Thymus (tissue), 11 donors: ENCODE data around the gene SNX5. TPM values are rescaled to one million over a fixed set of nuclear protein-coding genes. Genes with fewer than 3 reads are reported as not detected.
"Not testable (repeated sequence)": the region's sequence is repeated elsewhere in the genome, so short reads cannot be mapped to it uniquely, and the experiment has no call there.

Experiments
- DNase-seq, 9 donors: peaks; one replicate each; pipeline ENCODE4 v3.0.0-alpha.2; 2013; ENCODE audit warnings: low spot score in 9 of 9, low read depth in 6 of 9, missing footprints in 1 of 9
- H3K27ac ChIP-seq, 2 donors: one replicate each; pipeline ENCODE4 v1.5.1; 2013; ENCODE audit warnings: control low read depth in 1 of 2, low read depth in 1 of 2, low read length in 1 of 2, mild to moderate bottlenecking in 1 of 2, moderate library complexity in 1 of 2
- H3K27me3 ChIP-seq, 2 donors: one replicate each; pipeline ENCODE4 v1.5.1; 2013; ENCODE audit warnings: low read length in 1 of 2; ENCODE audit not compliant: control insufficient read depth in 2 of 2, insufficient read depth in 1 of 2
- H3K36me3 ChIP-seq, 2 donors: one replicate each; pipeline ENCODE4 v1.5.1; 2013; ENCODE audit warnings: low read length in 1 of 2, mild to moderate bottlenecking in 1 of 2, moderate library complexity in 1 of 2; ENCODE audit not compliant: control insufficient read depth in 2 of 2, insufficient read depth in 2 of 2
- H3K4me1 ChIP-seq, 2 donors: one replicate each; pipeline ENCODE4 v1.5.1; 2013; ENCODE audit warnings: low read length in 2 of 2; ENCODE audit not compliant: control insufficient read depth in 2 of 2, insufficient read depth in 2 of 2
- H3K4me3 ChIP-seq, 2 donors: one replicate each; pipeline ENCODE4 v1.5.1; 2013; ENCODE audit warnings: low read length in 2 of 2, control low read depth in 1 of 2, mild to moderate bottlenecking in 1 of 2
- H3K9me3 ChIP-seq, 2 donors: one replicate each; pipeline ENCODE4 v1.5.1; 2013; ENCODE audit warnings: low read length in 1 of 2, mild to moderate bottlenecking in 1 of 2; ENCODE audit not compliant: control insufficient read depth in 2 of 2, insufficient read depth in 1 of 2
- WGBS: extraction: QIAGEN DNeasy Blood & Tissue Kit; methylation state at CpG from one replicate; pipeline ENCODE4 v1.1.7; 2013; 5-methylcytosine and 5-hydroxymethylcytosine counted together
- polyA plus RNA-seq: library from polyadenylated mRNA; stranded (reverse); fragments of 200-250 nt; gene quantifications from one replicate; pipeline ENCODE4 v1.2.3, GENCODE V29; 2013
- total RNA-seq: library from RNA; stranded (reverse); fragments of 120-200 nt; gene quantifications from one replicate; pipeline ENCODE4 v1.2.4, GENCODE V29; 2013
- donor health status: healthy.

Gene SNX5
- total and polyA plus RNA-seq, 2 donors = 102 to 134 TPM

DNA sequence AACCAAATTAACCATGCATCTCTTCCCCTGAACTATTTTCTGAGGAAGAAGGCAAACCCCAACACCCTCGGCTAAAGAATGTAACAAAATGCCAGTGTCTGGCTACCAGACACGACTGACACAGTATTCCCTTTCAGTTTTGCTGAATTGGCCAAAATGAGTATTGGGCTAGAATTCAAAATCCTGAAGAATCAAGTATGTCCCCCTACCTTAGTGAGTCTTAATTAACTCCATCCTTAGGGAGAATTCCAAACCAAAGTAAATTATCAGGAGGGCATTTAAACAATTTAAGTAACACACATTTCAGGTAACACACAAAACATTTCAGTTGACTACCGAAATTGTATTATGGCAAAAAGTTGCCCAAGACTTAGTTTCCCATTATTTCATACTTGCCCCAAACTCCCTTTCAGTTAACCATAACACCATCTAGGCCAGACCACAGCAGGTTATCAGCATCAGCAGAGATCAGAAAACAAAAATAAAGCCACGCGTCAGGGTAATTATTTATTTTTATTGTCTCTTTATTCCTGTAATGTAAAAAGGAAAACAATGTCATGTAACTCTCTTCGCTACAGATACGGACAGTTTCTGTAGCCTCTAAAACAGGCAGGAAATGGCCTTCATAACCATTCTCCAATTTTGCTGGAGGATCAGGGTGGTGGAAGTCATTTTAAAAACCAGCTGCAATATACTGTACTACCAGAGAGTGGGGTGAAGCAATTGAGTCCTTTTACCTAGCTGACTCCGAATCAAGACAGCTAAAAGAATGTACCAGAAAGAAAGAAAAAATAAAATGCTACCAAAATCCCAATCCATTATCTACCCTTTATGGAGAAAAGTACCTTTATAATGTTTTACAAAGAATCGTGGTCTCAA, 1.9 kb downstream of the SNX5 start:
- DNase-seq = peak in 6 of 9 donors; percentile 29 to 80 (median 43)
- H3K36me3 ChIP-seq = peaks cover 0 to 13% of the 10 kb centered on the region in 2 donors
- WGBS = 4% methylated on average over 9 of the region's 9 CpGs
- H3K4me3 ChIP-seq = peak overlapping the region; percentile 76 to 77
- H3K9me3 ChIP-seq = no peaks in the 10 kb centered on the region
- no peaks in the 10 kb centered on the region for H3K27me3 ChIP-seq
- peak overlapping the region; percentile 85 to 99 for H3K27ac ChIP-seq
- H3K4me1 ChIP-seq = peaks cover 27 to 37% of the 10 kb centered on the region in 2 donors

DNA sequence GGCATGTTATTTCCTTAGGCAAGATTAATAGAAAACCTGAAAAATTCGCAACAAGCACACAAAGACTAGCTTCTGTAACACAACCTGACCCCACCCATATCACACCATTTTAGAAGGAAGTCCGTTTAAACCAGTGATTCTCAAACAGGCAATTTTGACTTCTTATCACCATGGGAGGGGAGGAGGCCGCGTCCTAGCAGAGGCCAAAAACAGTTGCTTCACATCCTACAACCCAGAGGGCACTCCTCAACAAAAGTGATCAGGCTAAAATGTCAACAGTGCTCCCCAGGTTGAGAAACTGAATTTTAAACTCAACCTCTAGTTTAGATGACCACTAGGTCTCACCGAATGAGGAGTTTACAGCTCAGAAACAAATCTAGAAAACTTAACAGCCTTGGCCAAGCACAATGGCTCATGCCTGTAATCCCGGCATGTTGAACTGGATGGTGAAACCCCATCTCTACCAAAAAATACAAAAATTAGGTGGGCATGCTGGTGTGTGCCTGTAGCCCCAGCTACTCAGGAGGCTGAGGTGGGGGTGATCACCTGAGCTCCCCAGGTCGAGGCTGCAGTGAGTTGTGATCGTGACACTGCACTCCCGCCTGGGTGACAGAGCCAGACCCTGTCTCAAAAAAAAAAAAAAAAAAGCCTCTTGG, 3.4 kb downstream of the SNX5 start:
- Histone ChIP-seq H3K9me3 (no peaks in the 10 kb centered on the region), H3K36me3 (peaks cover 0 to 13% of the 10 kb centered on the region in 2 donors), H3K27me3 (no peaks in the 10 kb centered on the region), H3K27ac (peak overlapping the region; percentile 95 to 99), H3K4me1 (peaks cover 21 to 37% of the 10 kb centered on the region in 2 donors), H3K4me3 (peak overlapping the region; percentile 76 to 77)
- WGBS = 65% methylated on average over 9 of the region's 9 CpGs
- no peak for DNase-seq

DNA sequence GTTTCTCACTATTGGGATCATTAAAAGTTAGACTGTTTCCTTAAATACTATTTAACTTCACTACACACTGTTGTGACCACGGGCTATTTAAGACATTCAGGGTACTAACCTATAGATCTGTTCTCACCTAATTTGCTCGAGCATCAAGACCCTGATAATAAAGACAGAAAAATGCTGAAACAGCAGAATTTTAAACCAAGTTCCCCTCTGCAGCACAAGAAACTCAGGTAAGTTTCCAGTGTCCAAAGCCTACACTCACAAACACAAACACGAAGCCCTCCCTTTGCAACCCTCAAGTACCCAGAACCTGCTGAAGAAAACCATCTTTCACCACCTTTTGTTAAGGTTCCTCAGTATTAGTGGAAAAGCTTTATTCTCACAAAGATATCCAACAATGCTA, 4.0 kb downstream of the SNX5 start:
- Histone ChIP-seq H3K27me3 (no peaks in the 10 kb centered on the region), H3K4me3 (no peak overlapping the region), H3K9me3 (no peaks in the 10 kb centered on the region)

DNA sequence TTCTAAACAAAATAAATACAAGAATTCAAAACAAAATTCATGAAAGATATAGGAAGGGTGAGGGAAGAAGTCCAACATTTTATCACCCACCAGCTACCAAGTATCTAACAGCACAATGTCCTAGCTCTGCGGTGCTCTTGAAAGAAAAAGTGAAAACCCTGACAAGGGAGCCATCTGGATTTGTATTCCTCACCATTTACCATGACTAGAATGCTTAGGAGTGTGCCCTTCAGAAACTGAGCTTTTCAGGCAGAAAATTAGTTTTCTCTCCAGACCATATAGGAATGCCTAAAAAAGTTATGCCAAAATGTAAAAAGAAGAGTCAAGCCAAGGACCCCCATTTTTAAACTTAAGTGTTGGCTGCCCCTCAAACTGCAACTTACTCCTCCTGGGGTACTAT, 4.5 kb downstream of the SNX5 start:
- peaks cover 0 to 16% of the 10 kb centered on the region in 2 donors for H3K36me3 ChIP-seq
- DNase-seq = no peak
- peaks cover 23 to 39% of the 10 kb centered on the region in 2 donors for H3K4me1 ChIP-seq
- no peaks in the 10 kb centered on the region for H3K9me3 ChIP-seq
- H3K4me3 ChIP-seq = no peak overlapping the region
- WGBS = 91% methylated on average over 1 of the region's 1 CpG
- no peak overlapping the region for H3K27ac ChIP-seq
- H3K27me3 ChIP-seq = no peaks in the 10 kb centered on the region

More for the DNA sequence above, 4.0 kb downstream of the SNX5 start:
- peaks cover 0 to 16% of the 10 kb centered on the region in 2 donors for H3K36me3 ChIP-seq
- H3K27ac ChIP-seq = no peak overlapping the region
- no peak for DNase-seq
- H3K4me1 ChIP-seq = peaks cover 23 to 38% of the 10 kb centered on the region in 2 donors
- WGBS = 85% methylated on average over 3 of the region's 3 CpGs

GRCh38 chr20:17963114-17963897, 5.3 kb downstream of the SNX5 start:
- H3K4me1 ChIP-seq = peaks cover 23 to 44% of the 10 kb centered on the region in 2 donors
- peaks cover 0 to 16% of the 10 kb centered on the region in 2 donors for H3K36me3 ChIP-seq
- 85% methylated on average over 9 of the region's 9 CpGs for WGBS
- H3K4me3 ChIP-seq = no peak overlapping the region
- H3K27ac ChIP-seq = peak overlapping the region in 1 of 2 donors; percentile 31
- no peaks in the 10 kb centered on the region for H3K27me3 ChIP-seq
- no peak for DNase-seq
- no peaks in the 10 kb centered on the region for H3K9me3 ChIP-seq

- Histone ChIP-seq H3K27me3 (no peaks in the 10 kb centered on the region), H3K4me3 (no peak overlapping the region), H3K27ac (no peak overlapping the region), H3K4me1 (peaks cover 23 to 45% of the 10 kb centered on the region in 2 donors), H3K9me3 (no peaks in the 10 kb centered on the region), H3K36me3 (peaks cover 3 to 18% of the 10 kb centered on the region in 2 donors)
- WGBS = 83% methylated on average over 1 of the region's 1 CpG
- no peak for DNase-seq
Observed at GRCh38 chr20:17961587-17961940, 7.0 kb downstream of the SNX5 start.

GRCh38 chr20:17960927-17961586, 7.5 kb downstream of the SNX5 start:
- no peak overlapping the region for H3K4me3 ChIP-seq
- WGBS = 89% methylated on average over 6 of the region's 6 CpGs
- peaks cover 23 to 49% of the 10 kb centered on the region in 2 donors for H3K4me1 ChIP-seq
- H3K36me3 ChIP-seq = peaks cover 8 to 22% of the 10 kb centered on the region in 2 donors
- DNase-seq = no peak
- H3K27me3 ChIP-seq = no peaks in the 10 kb centered on the region
- no peaks in the 10 kb centered on the region for H3K9me3 ChIP-seq
- H3K27ac ChIP-seq = peak overlapping the region; percentile 36 to 49

- Histone ChIP-seq H3K36me3 (peaks cover 8 to 29% of the 10 kb centered on the region in 2 donors), H3K4me1 (peaks cover 18 to 47% of the 10 kb centered on the region in 2 donors)
- not testable (repeated sequence) for H3K4me3 ChIP-seq, H3K27ac ChIP-seq, DNase-seq, H3K9me3 ChIP-seq, H3K27me3 ChIP-seq
- 94% methylated on average over 16 of the region's 16 CpGs for WGBS
Observed at GRCh38 chr20:17960400-17960885, 8.2 kb downstream of the SNX5 start.
